HG03196 (cell line): ENCODE results near the gene TRIM65.
"Not testable (repeated sequence)": the region's sequence is repeated elsewhere in the genome, so short reads cannot be mapped to it uniquely, and the experiment has no call there.

Source experiments
- ATAC-seq: cut with Tn5 transposase; IDR thresholded peaks from one replicate; pipeline ENCODE4 v1.9.1; 2021; ENCODE audit not compliant: unreplicated experiment

TRIM65 gene

DNA sequence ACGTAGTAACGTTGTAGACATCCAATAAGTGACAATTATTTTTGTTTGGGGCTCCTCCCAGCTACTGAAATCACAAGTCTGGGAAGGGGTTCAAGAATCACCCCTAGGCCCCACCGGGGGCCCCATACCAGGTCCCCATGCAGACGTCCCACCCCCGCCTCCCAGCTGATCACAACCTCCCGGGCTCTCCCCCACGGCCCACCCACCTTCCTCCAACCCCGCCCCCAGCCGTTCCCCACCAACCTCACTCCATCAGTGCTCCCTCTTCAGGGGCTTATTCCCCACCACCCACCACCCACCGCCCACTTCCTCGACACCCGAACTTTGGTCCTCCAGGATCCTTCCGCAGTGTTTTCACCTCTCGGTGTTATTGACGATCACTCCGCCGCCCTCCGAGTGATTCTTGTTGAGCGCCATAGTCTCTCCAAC is 41.9 kb downstream of the TRIM65 start:
- ATAC-seq, result no peak

DNA sequence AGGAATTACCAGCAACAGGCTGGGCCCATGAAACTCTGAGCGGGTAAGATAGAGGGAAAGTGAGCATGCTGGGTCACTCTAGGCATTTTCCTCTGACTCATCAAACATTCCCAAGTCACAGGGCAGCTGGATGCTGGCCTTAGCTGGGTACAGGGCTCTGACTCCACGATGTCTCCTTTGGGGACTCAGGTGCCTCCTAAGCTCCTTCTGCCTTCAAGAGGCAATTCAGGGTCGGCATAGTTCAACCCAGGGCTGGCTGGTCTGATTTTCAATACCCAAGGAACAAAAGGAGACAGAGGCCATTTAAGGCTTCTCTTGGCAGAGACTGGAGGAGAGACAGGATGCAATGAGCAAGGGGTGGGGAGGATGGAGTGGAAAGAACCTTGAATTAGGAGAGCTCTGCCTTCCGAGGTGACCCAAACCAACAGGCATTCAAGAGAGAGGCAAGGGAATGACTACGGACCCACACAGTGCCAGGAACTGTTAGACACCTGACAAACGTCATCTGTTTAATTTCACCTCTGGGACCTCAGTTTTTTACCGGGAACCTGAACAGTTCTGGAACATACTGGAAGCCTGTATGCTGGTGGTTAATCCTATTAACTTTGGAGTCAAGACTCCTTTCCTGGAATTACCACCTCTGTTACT is 42.5 kb downstream of the TRIM65 start:
- ATAC-seq, result no peak

DNA sequence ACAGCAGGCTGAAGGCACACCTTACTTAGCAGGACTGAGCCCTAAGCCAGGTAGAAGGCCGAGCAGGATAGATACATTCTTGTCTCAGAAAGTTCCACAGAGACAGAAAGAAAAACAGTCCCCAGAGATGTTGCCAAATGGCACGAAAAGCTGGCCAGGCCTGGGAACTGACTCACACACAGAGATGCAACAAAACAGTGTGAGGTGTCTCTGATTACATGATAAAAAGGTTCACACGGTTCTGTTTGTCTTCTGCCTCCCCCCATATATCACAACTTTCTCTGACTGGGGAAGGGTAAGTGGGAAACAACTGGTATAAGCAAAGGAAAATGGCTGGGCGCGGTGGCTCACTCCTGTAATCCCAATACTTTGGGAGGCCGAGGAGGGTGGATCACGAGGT is 43.3 kb downstream of the TRIM65 start:
- ATAC-seq, result no peak

- ATAC-seq, result not testable (repeated sequence)
Observed at GRCh38 chr17:75851693-75851991, 45.1 kb downstream of the TRIM65 start.

DNA sequence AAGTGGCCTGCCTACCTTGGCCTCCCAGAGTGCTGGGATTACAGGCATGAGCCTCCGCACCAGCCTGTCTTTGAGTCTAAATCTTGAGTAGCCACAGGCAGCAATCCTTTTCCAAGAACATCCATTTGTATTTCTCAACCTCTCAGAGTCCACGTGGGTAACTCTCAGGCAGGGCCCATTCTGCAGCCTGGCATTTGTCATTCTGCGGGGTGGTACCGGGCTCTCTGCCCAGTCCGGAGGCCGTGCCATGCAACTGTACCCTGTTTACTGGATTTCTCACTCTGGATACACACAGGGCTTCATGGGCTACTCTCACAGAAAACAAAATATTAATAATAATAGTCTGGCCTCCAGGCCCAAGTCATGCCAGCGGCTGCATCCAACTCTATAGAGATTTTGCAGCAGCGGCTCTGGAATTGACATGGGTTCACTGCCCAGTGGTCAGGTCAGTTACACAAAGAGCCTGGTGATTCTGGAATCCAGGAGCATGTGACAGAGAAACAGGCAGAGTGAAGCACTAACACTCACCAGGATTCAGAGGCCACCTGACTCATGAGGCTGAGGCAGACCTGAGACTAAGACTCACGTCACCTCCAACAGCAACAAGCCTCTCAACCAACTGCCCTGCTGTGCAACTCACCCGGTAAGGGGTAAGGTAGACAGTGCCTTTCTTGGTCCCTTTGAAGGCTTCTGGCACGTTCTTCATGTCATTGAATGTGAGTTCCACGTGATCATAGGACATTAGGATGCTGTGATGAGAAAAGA is 45.6 kb downstream of the TRIM65 start:
- ATAC-seq, result no peak

- no peak for ATAC-seq
Observed at GRCh38 chr17:75849724-75850123, 47.0 kb downstream of the TRIM65 start.

GRCh38 chr17:75849279-75849646 is 47.5 kb downstream of the TRIM65 start:
- ATAC-seq, result no peak

GRCh38 chr17:75848523-75849278 is 48.0 kb downstream of the TRIM65 start:
- ATAC-seq, result no peak

GRCh38 chr17:75847614-75848522 is 48.9 kb downstream of the TRIM65 start:
- no peak for ATAC-seq

- no peak for ATAC-seq
Observed at GRCh38 chr17:75846692-75847613, 49.8 kb downstream of the TRIM65 start.

DNA sequence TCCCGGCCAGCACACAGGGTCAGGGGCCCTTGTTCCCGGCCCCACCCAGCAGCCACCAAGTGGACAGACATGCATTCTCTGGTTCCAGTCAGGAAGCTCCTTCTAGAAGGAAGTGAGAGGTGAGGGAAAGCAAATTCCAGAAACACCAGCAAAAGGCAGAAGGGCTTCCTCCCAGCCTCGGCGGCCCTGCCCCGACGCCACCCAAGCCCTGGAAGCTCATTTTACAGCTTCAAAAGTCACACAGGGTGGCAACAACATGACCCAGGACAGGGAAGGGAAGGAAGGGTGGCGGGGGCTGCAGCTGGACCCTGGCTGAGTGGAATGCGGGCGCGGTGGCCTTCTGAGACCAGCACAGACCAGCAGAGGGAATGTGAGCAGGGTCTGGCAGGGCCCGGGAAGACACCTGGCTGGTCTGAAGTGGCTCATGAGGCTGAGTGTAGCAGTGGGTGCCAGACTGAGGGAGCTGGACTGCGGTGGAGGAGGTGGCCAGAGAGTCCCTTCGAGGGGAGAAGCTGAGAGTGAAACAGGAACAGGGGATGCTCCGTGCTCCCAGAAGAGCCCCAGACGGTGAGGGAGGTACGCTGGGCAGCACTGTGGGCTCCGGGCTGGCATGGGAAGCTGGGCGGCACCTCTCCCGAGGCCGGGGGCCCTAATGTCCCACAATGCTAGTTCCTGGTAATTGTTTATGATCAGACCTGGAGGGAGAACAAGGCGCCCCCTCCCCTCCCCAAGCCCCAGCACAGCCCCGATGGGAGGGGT is 50.6 kb downstream of the TRIM65 start:
- ATAC-seq, result no peak

- ATAC-seq, result peak; percentile 73
Observed at GRCh38 chr17:75845058-75845711, 51.6 kb downstream of the TRIM65 start.

DNA sequence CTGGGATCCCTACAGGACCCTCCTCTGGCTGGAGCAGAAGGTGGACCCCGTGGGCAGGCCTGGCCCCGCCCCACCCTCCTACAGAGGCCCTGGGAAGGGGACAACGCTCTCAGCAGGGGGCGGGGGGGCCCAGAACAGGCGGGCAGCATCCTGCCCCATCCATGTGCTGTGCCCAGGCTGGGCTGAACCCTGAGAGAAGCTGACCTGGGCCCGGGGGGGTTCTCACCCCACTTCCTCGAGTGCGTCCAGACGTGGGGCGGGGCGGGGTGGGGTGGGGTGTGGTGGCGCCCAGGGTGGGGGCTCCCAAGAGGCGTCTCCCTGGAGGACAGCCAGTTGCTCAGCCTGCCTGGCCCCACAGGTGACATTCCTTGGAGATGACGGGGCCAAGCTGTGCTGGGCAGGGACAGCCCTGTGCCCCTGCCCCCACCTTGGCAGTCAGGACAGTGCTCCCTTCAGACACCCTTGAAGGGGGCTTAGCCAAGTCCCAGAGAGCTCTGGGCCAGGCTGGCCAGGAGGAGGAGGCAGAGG is 52.2 kb downstream of the TRIM65 start:
- ATAC-seq, result peak; percentile 18

- no peak for ATAC-seq
Observed at GRCh38 chr17:75843577-75844529, 52.9 kb downstream of the TRIM65 start, which contains the start of gene UNC13D. TSS of gene UNC13D (minus strand) at chr17:75844404. CDS start at chr17:75844337, 67 bp downstream.

- no peak for ATAC-seq
Observed at GRCh38 chr17:75842963-75843576, 53.7 kb downstream of the TRIM65 start.

DNA sequence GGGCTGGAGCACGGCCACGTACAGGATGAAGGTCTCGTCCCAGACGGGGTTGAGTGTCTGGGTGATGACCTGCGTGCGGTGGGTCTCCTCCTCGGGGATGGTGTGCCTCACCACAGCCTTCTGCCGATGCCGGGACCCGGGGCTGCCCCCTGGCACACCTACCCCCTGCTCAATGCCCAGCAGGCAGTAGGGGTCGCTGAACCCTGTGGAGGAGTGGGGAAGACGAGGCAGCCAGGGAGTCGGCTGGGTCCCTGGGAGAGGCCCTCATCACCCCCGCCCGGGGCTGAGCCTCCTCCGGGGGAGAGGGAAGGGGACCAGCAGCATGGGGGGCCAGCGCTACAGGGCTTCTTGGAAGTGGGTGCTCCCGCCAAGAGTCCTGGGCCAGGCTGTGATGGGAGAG is 54.3 kb downstream of the TRIM65 start:
- ATAC-seq, result no peak

DNA sequence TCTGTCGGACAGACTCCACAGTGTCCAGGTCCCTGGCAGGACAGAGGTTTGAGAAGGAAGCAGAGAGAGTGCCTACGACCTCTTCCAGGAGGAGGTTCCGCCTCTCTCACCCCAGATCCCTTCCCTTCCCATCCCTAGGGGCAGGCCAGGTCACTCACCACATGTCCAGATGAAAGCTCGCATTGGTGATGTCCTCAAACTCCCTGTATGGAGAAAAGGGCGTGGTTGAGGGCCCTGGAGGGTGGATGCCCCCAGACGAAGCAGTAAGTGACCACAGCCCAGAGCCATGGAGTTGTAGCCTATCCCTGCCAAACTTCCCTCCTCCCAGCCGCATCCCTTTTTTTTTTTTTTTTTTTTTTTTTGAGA is 56.0 kb downstream of the TRIM65 start:
- ATAC-seq, result no peak
